ENCODE results near the gene ADM2.

The ADM2 gene

GRCh38 chr22:50443197-50443596 lies 38.1 kb upstream of the ADM2 start:
- no peak overlapping the region for H3K9ac ChIP-seq (ENCODE audit: low read length)
- H3K9me2 ChIP-seq (replicated peaks; ENCODE audit: insufficient read depth, low read length): no peaks in the 10 kb centered on the region
- no peak overlapping the region for H3K27ac ChIP-seq (ENCODE audit: low read length)
- no peaks in the 10 kb centered on the region for H3K4me1 ChIP-seq (ENCODE audit: low read length)
- no peak overlapping the region for H3K4me3 ChIP-seq (ENCODE audit: low read length)
- no peak overlapping the region for H2AFZ ChIP-seq (ENCODE audit: low read length)
- H3K27me3 ChIP-seq (replicated peaks; ENCODE audit: insufficient read depth, low read length): no peaks in the 10 kb centered on the region
- H3K4me2 ChIP-seq (ENCODE audit: low read depth, low read length): no peak overlapping the region
- DNase-seq: no peak
- peaks cover 4% of the 10 kb centered on the region; the same call in 1 of the 2 replicates for H3F3A ChIP-seq (ENCODE audit: insufficient read depth, low read length)
- no peaks in the 10 kb centered on the region for H3K79me2 ChIP-seq (ENCODE audit: low read length)
- TF ChIP-seq CTCF (IDR thresholded peaks at IDR 0.05; ENCODE audit: low read length) (no peak), EZH2 (optimal IDR thresholded peaks at IDR 0.05; ENCODE audit: low read depth, low read length) (no peak), EZH2phosphoT487 (IDR thresholded peaks at IDR 0.05; ENCODE audit: low read length) (no peak)
- H4K20me1 ChIP-seq (ENCODE audit: insufficient read depth, low read length): no peaks in the 10 kb centered on the region
- H3K36me3 ChIP-seq (replicated peaks; ENCODE audit: insufficient read depth, low read length): no peaks in the 10 kb centered on the region
- no peaks in the 10 kb centered on the region for H3K9me3 ChIP-seq (replicated peaks; ENCODE audit: insufficient read depth, low read length)

- Histone ChIP-seq H2AFZ (ENCODE audit: low read length) (no peak overlapping the region), H3K4me2 (ENCODE audit: low read depth, low read length) (no peak overlapping the region), H3K4me3 (ENCODE audit: low read length) (no peak overlapping the region), H3K9ac (ENCODE audit: low read length) (no peak overlapping the region), H3K9me2 (replicated peaks; ENCODE audit: insufficient read depth, low read length) (no peaks in the 10 kb centered on the region), H3K4me1 (ENCODE audit: low read length) (no peaks in the 10 kb centered on the region), H3K27me3 (replicated peaks; ENCODE audit: insufficient read depth, low read length) (no peaks in the 10 kb centered on the region), H3K27ac (ENCODE audit: low read length) (no peak overlapping the region), H3F3A (ENCODE audit: insufficient read depth, low read length) (peaks cover 4% of the 10 kb centered on the region; the same call in 1 of the 2 replicates), H3K9me3 (replicated peaks; ENCODE audit: insufficient read depth, low read length) (no peaks in the 10 kb centered on the region), H3K36me3 (replicated peaks; ENCODE audit: insufficient read depth, low read length) (no peaks in the 10 kb centered on the region), H3K79me2 (ENCODE audit: low read length) (no peaks in the 10 kb centered on the region), H4K20me1 (ENCODE audit: insufficient read depth, low read length) (no peaks in the 10 kb centered on the region)
- no peak for DNase-seq
- TF ChIP-seq CTCF (IDR thresholded peaks at IDR 0.05; ENCODE audit: low read length): no peak
- no peak for TF ChIP-seq EZH2phosphoT487 (IDR thresholded peaks at IDR 0.05; ENCODE audit: low read length)
- TF ChIP-seq EZH2 (optimal IDR thresholded peaks at IDR 0.05; ENCODE audit: low read depth, low read length): no peak
Measured at GRCh38 chr22:50443801-50444625, 37.3 kb upstream of the ADM2 start.

GRCh38 chr22:50444663-50445062 lies 36.7 kb upstream of the ADM2 start:
- Histone ChIP-seq H3K9ac (ENCODE audit: low read length) (no peak overlapping the region), H3F3A (ENCODE audit: insufficient read depth, low read length) (peaks cover 4% of the 10 kb centered on the region; the same call in 1 of the 2 replicates), H3K9me3 (replicated peaks; ENCODE audit: insufficient read depth, low read length) (no peaks in the 10 kb centered on the region), H2AFZ (ENCODE audit: low read length) (no peak overlapping the region), H3K4me1 (ENCODE audit: low read length) (no peaks in the 10 kb centered on the region), H3K4me3 (ENCODE audit: low read length) (no peak overlapping the region), H3K27me3 (replicated peaks; ENCODE audit: insufficient read depth, low read length) (no peaks in the 10 kb centered on the region), H3K36me3 (replicated peaks; ENCODE audit: insufficient read depth, low read length) (no peaks in the 10 kb centered on the region), H3K27ac (ENCODE audit: low read length) (no peak overlapping the region), H4K20me1 (ENCODE audit: insufficient read depth, low read length) (no peaks in the 10 kb centered on the region), H3K9me2 (replicated peaks; ENCODE audit: insufficient read depth, low read length) (no peaks in the 10 kb centered on the region), H3K4me2 (ENCODE audit: low read depth, low read length) (no peak overlapping the region), H3K79me2 (ENCODE audit: low read length) (no peaks in the 10 kb centered on the region)
- TF ChIP-seq EZH2 (optimal IDR thresholded peaks at IDR 0.05; ENCODE audit: low read depth, low read length) (no peak), EZH2phosphoT487 (IDR thresholded peaks at IDR 0.05; ENCODE audit: low read length) (no peak), CTCF (IDR thresholded peaks at IDR 0.05; ENCODE audit: low read length) (no peak)
- no peak for DNase-seq
